HepG2 (cell line): ENCODE data around the gene NES. TPM values are rescaled to one million over a fixed set of nuclear protein-coding genes. Genes with fewer than 3 reads are reported as not detected.
A peak's percentile ranks its signal among the peaks of the same experiment; 100 is the strongest.

Experiments used
- ATAC-seq: fragments of 200-7000 bp; cut with Tn5 transposase; 3 replicates; pipeline ENCODE4 v1.9.1; 2020; ENCODE audit warnings: mild to moderate bottlenecking, moderate library complexity
- BruUV-seq: library from RNA; stranded (reverse); fragments of 400-500 nt; replicated peaks from 2 replicates; lab custom pipeline; 2021; lab: Mats Ljungman, UMichigan
- CTCF ChIA-PET: fragments of 300-600 bp; formaldehyde crosslinking; extraction: SDS; loops from one replicate; lab custom pipeline; 2021; ENCODE audit warnings: low total read pairs, inconsistent platforms, low intra/inter-chr PET ratio; lab: Yijun Ruan, JAX
- POLR2A ChIA-PET: fragments of 350-600 bp; sonication (Branson Sonifier 250); formaldehyde crosslinking; loops from one replicate; lab custom pipeline; 2020; ENCODE audit warnings: antibody characterized with exemption, inconsistent platforms; lab: Yijun Ruan, JAX
- DNase-seq: peaks from one replicate; pipeline ENCODE4 v3.0.0-alpha.2; 2015; ENCODE audit warnings: low spot score
- FAIRE-seq: peaks from 3 replicates; lab custom pipeline; 2011; peaks lifted over from hg19 to GRCh38; lab: Jason Lieb, UNC
- H2AFZ ChIP-seq: one replicate; pipeline ENCODE4 v1.6.1; 2011; ENCODE audit warnings: low read length, inconsistent platforms
- H3K27ac ChIP-seq: fragments of 300-600 bp; 3 replicates; pipeline ENCODE4 v1.8.0; 2011; ENCODE audit warnings: mixed run types, mild to moderate bottlenecking, mixed read lengths, low read length, inconsistent platforms; ENCODE audit not compliant: insufficient read depth; ENCODE audit errors: extremely low read length
- H3K27me3 ChIP-seq, 2 experiments: fragments of 200-600 bp in 1 of 2; 2 replicates in 1 of 2; 3 replicates in 1 of 2; pipeline versions ENCODE4 v1.6.0 to v1.8.0; 2011; ENCODE audit warnings: low read length in 2 of 2, mild to moderate bottlenecking in 2 of 2, moderate library complexity in 2 of 2, inconsistent platforms in 1 of 2; ENCODE audit not compliant: insufficient read depth in 2 of 2, control insufficient read depth in 1 of 2
- H3K36me3 ChIP-seq, 2 experiments: fragments of 200-600 bp in 1 of 2; replicated peaks in 1 of 2; 2 replicates in 1 of 2; 3 replicates in 1 of 2; pipeline versions ENCODE4 v1.5.1 to v1.8.0; 2011; ENCODE audit warnings: low read length in 2 of 2, inconsistent platforms in 1 of 2; ENCODE audit not compliant: insufficient read depth in 2 of 2, control insufficient read depth in 1 of 2
- H3K4me1 ChIP-seq: 2 replicates; pipeline ENCODE4 v1.5.1; 2012; ENCODE audit warnings: low read length, inconsistent platforms; ENCODE audit not compliant: insufficient read depth
- H3K4me2 ChIP-seq: 2 replicates; pipeline ENCODE4 v1.6.0; 2011; ENCODE audit warnings: low read depth, low read length, inconsistent platforms
- H3K4me3 ChIP-seq, 3 experiments: fragments of 200-600 bp in 1 of 3; sonication (generic), shearing (Covaris generic) in 1 of 3; replicated peaks in 1 of 3; 2 replicates each; pipeline ENCODE4 v1.5.1; 2011 to 2016; ENCODE audit warnings: low read length in 3 of 3, inconsistent platforms in 2 of 3, low read depth in 2 of 3, mild to moderate bottlenecking in 2 of 3, control low read depth in 1 of 3, mixed read lengths in 1 of 3; ENCODE audit not compliant: insufficient read depth in 1 of 3
- H3K79me2 ChIP-seq: one replicate; pipeline ENCODE4 v1.6.1; 2011; ENCODE audit warnings: low read length, inconsistent platforms; ENCODE audit not compliant: insufficient read depth
- H3K9ac ChIP-seq: 2 replicates; pipeline ENCODE4 v1.6.0; 2011; ENCODE audit warnings: mild to moderate bottlenecking, low read depth, low read length, inconsistent platforms; ENCODE audit not compliant: insufficient read depth
- H3K9me3 ChIP-seq: 2 replicates; pipeline ENCODE4 v1.5.1; 2012; ENCODE audit warnings: mild to moderate bottlenecking, low read length
- H4K20me1 ChIP-seq: 2 replicates; pipeline ENCODE4 v1.6.0; 2011; ENCODE audit warnings: inconsistent platforms, mild to moderate bottlenecking, low read length, moderate library complexity; ENCODE audit not compliant: insufficient read depth
- AGO1 ChIP-seq: fragments of 200-400 bp; formaldehyde crosslinking; IDR thresholded peaks from 2 replicates; pipeline ENCODE4 v1.6.1; 2017; ENCODE audit warnings: mild to moderate bottlenecking, low read depth, low read length, moderate library complexity; ENCODE audit not compliant: poor library complexity, severe bottlenecking
- CENPBD1 ChIP-seq: sonication (generic); formaldehyde crosslinking; IDR thresholded peaks from 2 replicates; pipeline ENCODE4 v1.8.0; 2022; ENCODE audit warnings: missing genetic modification reagents, low read depth, mild to moderate bottlenecking, borderline replicate concordance
- GPBP1L1 ChIP-seq: sonication (generic); formaldehyde crosslinking; IDR thresholded peaks from 2 replicates; pipeline ENCODE4 v1.5.0; 2020; ENCODE audit warnings: mild to moderate bottlenecking, missing genetic modification reagents
- IRF1 ChIP-seq: sonication (generic); formaldehyde crosslinking; IDR thresholded peaks from 2 replicates; pipeline ENCODE4 v1.4.0; 2020; ENCODE audit warnings: low read depth, mild to moderate bottlenecking, missing genetic modification reagents
- NFE2L2 ChIP-seq: fragments of 150-350 bp; IDR thresholded peaks from 2 replicates; pipeline ENCODE4 v1.6.1; 2014; ENCODE audit warnings: low read length
- POLR2G ChIP-seq: fragments of 200-400 bp; formaldehyde crosslinking; IDR thresholded peaks from 2 replicates; pipeline ENCODE4 v1.6.1; 2018; ENCODE audit warnings: mild to moderate bottlenecking, low read depth, low read length, moderate library complexity
- PRPF4 ChIP-seq: fragments of 200-400 bp; formaldehyde crosslinking; IDR thresholded peaks from 2 replicates; pipeline ENCODE4 v1.6.1; 2016; ENCODE audit warnings: low read length, low read depth; ENCODE audit not compliant: poor library complexity, severe bottlenecking
- RBFOX2 ChIP-seq: fragments of 200-400 bp; formaldehyde crosslinking; IDR thresholded peaks from 2 replicates; pipeline ENCODE4 v1.6.1; 2017; ENCODE audit warnings: low read depth, mild to moderate bottlenecking, low read length
- YY1 ChIP-seq: IDR thresholded peaks from 2 replicates; pipeline ENCODE4 v1.6.1; 2011; ENCODE audit warnings: low read length, low read depth, moderate library complexity, mild to moderate bottlenecking; ENCODE audit not compliant: insufficient read depth, insufficient replicate concordance
- ZBTB14 ChIP-seq: sonication (generic); formaldehyde crosslinking; IDR thresholded peaks from 2 replicates; pipeline ENCODE4 v1.4.0; 2020; ENCODE audit warnings: missing genetic modification reagents
- ZBTB7B ChIP-seq: sonication (generic); formaldehyde crosslinking; IDR thresholded peaks from 2 replicates; pipeline ENCODE4 v1.4.0; 2020; ENCODE audit warnings: missing genetic modification reagents
- ZMAT5 ChIP-seq: sonication (generic); formaldehyde crosslinking; IDR thresholded peaks from 2 replicates; pipeline ENCODE4 v1.5.0; 2020; ENCODE audit warnings: mild to moderate bottlenecking, low read depth, missing genetic modification reagents, borderline replicate concordance
- ZNF619 ChIP-seq: sonication (generic); formaldehyde crosslinking; IDR thresholded peaks from 2 replicates; pipeline ENCODE4 v1.4.0; 2020; ENCODE audit warnings: mild to moderate bottlenecking, missing genetic modification reagents
- ZNF800 ChIP-seq: sonication (generic); formaldehyde crosslinking; IDR thresholded peaks from 2 replicates; pipeline ENCODE4 v1.4.0; 2020; ENCODE audit warnings: missing genetic modification reagents
- ZSCAN20 ChIP-seq: sonication (generic); formaldehyde crosslinking; IDR thresholded peaks from 2 replicates; pipeline ENCODE4 v1.4.0; 2020; ENCODE audit warnings: missing genetic modification reagents, mild to moderate bottlenecking, borderline replicate concordance
- WGBS: methylation state at CpG from one replicate; pipeline ENCODE4 v1.1.6; 2017; ENCODE audit warnings: low lambda C conversion rate; 5-methylcytosine and 5-hydroxymethylcytosine counted together
- in situ Hi-C: cut with HindIII; loops from 2 replicates; pipeline ENCODE4 v1.10.0; 2017; ENCODE audit warnings: low pct_unique_long_range_greater_than_20kb; ENCODE audit not compliant: extremely low pct_ligation_motif_present
- intact Hi-C: fragments of 100-400 bp; cut with micrococcal nuclease; formaldehyde crosslinking; loops from one replicate; pipeline ENCODE4 v1.10.0; 2022; ENCODE audit not compliant: unreplicated experiment
- polyA plus RNA-seq, 8 experiments: library from polyadenylated mRNA; depleted of rRNA in 3 of 8; stranded (reverse) in 7 of 8; unstranded in 1 of 8; fragments of >200 nt; fragmentation: Illumina TruSeq in 4 of 8; extraction: Trizol in 4 of 8; gene quantifications; 2 replicates each; pipeline versions ENCODE4 v1.2.1 to v1.2.3, GENCODE V29; 2011 to 2016; ENCODE audit warnings: low read depth in 4 of 8, missing spikeins in 1 of 8, mixed read lengths in 1 of 8; ENCODE audit not compliant: insufficient read depth in 1 of 8
- total RNA-seq, 5 experiments: library from RNA; depleted of rRNA; stranded (reverse); fragments of >200 nt; fragmentation: Illumina TruSeq; extraction: Trizol; gene quantifications; 2 replicates each; pipeline ENCODE4 v1.2.3, GENCODE V29; 2016; ENCODE audit warnings: low read depth in 1 of 5

The NES gene
- total and polyA plus RNA-seq, 2 of the 13 experiments (the other 11 are each of a cell fraction or from before 2014, with no cell fraction given): 1.7 to 16.6 TPM

GRCh38 chr1:156689035-156689952 is 12.1 kb upstream of the NES start:
- Histone ChIP-seq H3K4me2 (peak overlapping the region; percentile 98), H3K27ac (no peak overlapping the region), H3K27me3 (peaks cover 18 to 49% of the 10 kb centered on the region in 2 experiments; a peak in 4 of 5 replicates), H3K36me3 (no peaks in the 10 kb centered on the region), H2AFZ (peak overlapping the region; percentile 75), H3K79me2 (no peaks in the 10 kb centered on the region), H3K4me3 (peak overlapping the region; percentile 41 to 65 (median 43); a peak in 5 of 6 replicates), H4K20me1 (no peaks in the 10 kb centered on the region), H3K4me1 (peaks cover 40% of the 10 kb centered on the region), H3K9me3 (no peaks in the 10 kb centered on the region), H3K9ac (peak overlapping the region; percentile 18; the same call in 1 of the 2 replicates)
- CTCF ChIA-PET: interaction anchor here (0.7 to 4.7 kb wide), 9 partner anchors 11 to 200 kb away, joined by 3 to 119 read pairs (median 6); partner anchors contain the start of genes CRABP2, ISG20L2 and METTL25B
- ATAC-seq (peak; percentile 93), DNase-seq (peak; percentile 75), FAIRE-seq (peak; percentile 91)
- no TSS peak for BruUV-seq
- intact Hi-C loops: loop anchor here (1.0 kb wide), 3 partner anchors 17 to 201 kb away; no protein-coding TSS in a partner anchor
- under 1% methylated on average over 22 of the region's 23 CpGs for WGBS
- in situ Hi-C loops: loop anchor here (5.0 kb wide), 1 partner anchor 38 kb away; the partner anchor contains the start of genes ISG20L2 and METTL25B
- POLR2A ChIA-PET: interaction anchor here (1.0 to 2.5 kb wide), 8 partner anchors 12 to 171 kb away, joined by 3 to 22 read pairs (median 8); partner anchors contain the start of genes ISG20L2, METTL25B, NES and NTRK1
- TF ChIP-seq GPBP1L1 (CRISPR knock-in tag) (no peak), YY1 (no peak), ZSCAN20 (CRISPR knock-in tag) (no peak), ZNF800 (CRISPR knock-in tag) (no peak), ZBTB7B (0 out of 2 replicates have a peak, but pooled peaks have one; percentile 24), AGO1 (no peak), RBFOX2 (no peak), CENPBD1 (CRISPR knock-in tag) (no peak), ZMAT5 (CRISPR knock-in tag) (no peak), ZBTB14 (CRISPR knock-in tag) (no peak), ZNF619 (CRISPR knock-in tag) (0 out of 2 replicates have a peak, but pooled peaks have one; percentile 42), IRF1 (no peak), NFE2L2 (no peak), POLR2G (no peak), PRPF4 (no peak)
